H9 (cell line): Measurements from ENCODE around the gene POLA1. TPM values are rescaled to one million over a fixed set of nuclear protein-coding genes. Genes with fewer than 3 reads are reported as not detected.

Experiments
- DNase-seq: peaks from one replicate; pipeline ENCODE4 v3.0.0-alpha.2; 2017
- H2AFZ ChIP-seq: one replicate; pipeline ENCODE4 v1.6.1; 2013; ENCODE audit warnings: mild to moderate bottlenecking, low read length, control low read depth, moderate library complexity
- H2AK5ac ChIP-seq: 2 replicates; pipeline ENCODE4 v1.6.1; 2013; ENCODE audit warnings: low read length, control low read depth, mixed read lengths; ENCODE audit not compliant: insufficient read length
- H2BK120ac ChIP-seq: one replicate; pipeline ENCODE4 v1.6.1; 2013; ENCODE audit warnings: low read depth, mild to moderate bottlenecking, low read length, control low read depth, inconsistent platforms; ENCODE audit not compliant: poor library complexity, severe bottlenecking
- H2BK12ac ChIP-seq: 2 replicates; pipeline ENCODE4 v1.6.1; 2013; ENCODE audit warnings: low read length, control low read depth, mixed read lengths, low read depth; ENCODE audit not compliant: insufficient read length
- H2BK15ac ChIP-seq: 2 replicates; pipeline ENCODE4 v1.6.1; 2013; ENCODE audit warnings: low read depth, low read length, control low read depth
- H2BK20ac ChIP-seq: one replicate; pipeline ENCODE4 v1.6.1; 2013; ENCODE audit warnings: low read depth, mild to moderate bottlenecking, low read length, control low read depth, inconsistent platforms; ENCODE audit not compliant: poor library complexity, severe bottlenecking
- H2BK5ac ChIP-seq: 2 replicates; pipeline ENCODE4 v1.6.1; 2013; ENCODE audit warnings: low read length, control low read depth, mixed read lengths; ENCODE audit not compliant: insufficient read length
- H3K14ac ChIP-seq: 2 replicates; pipeline ENCODE4 v1.6.1; 2013; ENCODE audit warnings: low read length, control low read depth; ENCODE audit not compliant: insufficient read depth
- H3K18ac ChIP-seq: 2 replicates; pipeline ENCODE4 v1.6.1; 2013; ENCODE audit warnings: low read depth, mild to moderate bottlenecking, mixed read lengths, low read length, control low read depth; ENCODE audit not compliant: insufficient read length
- H3K23ac ChIP-seq: 2 replicates; pipeline ENCODE4 v1.6.1; 2013; ENCODE audit warnings: low read length, control low read depth, mixed read lengths, low read depth; ENCODE audit not compliant: insufficient read length
- H3K23me2 ChIP-seq: 2 replicates; pipeline ENCODE4 v1.6.1; 2013; ENCODE audit warnings: low read depth, mild to moderate bottlenecking, mixed read lengths, low read length, control low read depth; ENCODE audit not compliant: insufficient read length, poor library complexity, severe bottlenecking
- H3K27ac ChIP-seq: 2 replicates; pipeline ENCODE4 v1.5.1; 2013; ENCODE audit warnings: low read length, control low read depth, mixed read lengths, low read depth; ENCODE audit not compliant: insufficient read length
- H3K27me3 ChIP-seq: 2 replicates; pipeline ENCODE4 v1.6.1; 2013; ENCODE audit warnings: low read length, control low read depth, inconsistent platforms; ENCODE audit not compliant: insufficient read depth
- H3K4ac ChIP-seq: 2 replicates; pipeline ENCODE4 v1.6.1; 2013; ENCODE audit warnings: low read depth, mild to moderate bottlenecking, control low read depth, inconsistent platforms, low read length, moderate library complexity
- H3K4me1 ChIP-seq: 2 replicates; pipeline ENCODE4 v1.6.1; 2013; ENCODE audit warnings: low read length, control low read depth, inconsistent platforms; ENCODE audit not compliant: insufficient read depth
- H3K4me2 ChIP-seq: 2 replicates; pipeline ENCODE4 v1.6.1; 2013; ENCODE audit warnings: low read length, control low read depth, mixed read lengths; ENCODE audit not compliant: insufficient read length, insufficient read depth
- H3K56ac ChIP-seq: 2 replicates; pipeline ENCODE4 v1.6.1; 2013; ENCODE audit warnings: low read depth, mild to moderate bottlenecking, mixed read lengths, low read length, control low read depth; ENCODE audit not compliant: insufficient read length
- H3K79me1 ChIP-seq: 2 replicates; pipeline ENCODE4 v1.6.1; 2013; ENCODE audit warnings: low read depth, mild to moderate bottlenecking, moderate library complexity, low read length, control low read depth, inconsistent platforms; ENCODE audit not compliant: insufficient read depth, poor library complexity, severe bottlenecking
- H3K79me2 ChIP-seq: 2 replicates; pipeline ENCODE4 v1.6.1; 2013; ENCODE audit warnings: low read length, control low read depth, inconsistent platforms; ENCODE audit not compliant: insufficient read depth
- H3K9ac ChIP-seq: 2 replicates; pipeline ENCODE4 v1.6.1; 2013; ENCODE audit warnings: low read length, control low read depth, mixed read lengths; ENCODE audit not compliant: insufficient read length; ENCODE audit errors: extremely low read depth
- H3K9me3 ChIP-seq: one replicate; pipeline ENCODE4 v1.6.1; 2013; ENCODE audit warnings: low read depth, low read length, inconsistent platforms; ENCODE audit not compliant: control insufficient read depth
- H3T11ph ChIP-seq: one replicate; pipeline ENCODE4 v1.6.1; 2013; ENCODE audit warnings: mild to moderate bottlenecking, low read length, control low read depth, inconsistent platforms
- H4K20me1 ChIP-seq: one replicate; pipeline ENCODE4 v1.6.1; 2013; ENCODE audit not compliant: control insufficient read depth, insufficient read length, insufficient read depth
- H4K5ac ChIP-seq: 2 replicates; pipeline ENCODE4 v1.6.1; 2013; ENCODE audit warnings: low read depth, mild to moderate bottlenecking, mixed read lengths, low read length, control low read depth; ENCODE audit not compliant: insufficient read length
- H4K8ac ChIP-seq: replicated peaks from 2 replicates; pipeline ENCODE4 v1.6.1; 2013; ENCODE audit warnings: low read length, control low read depth, mixed read lengths, low read depth; ENCODE audit not compliant: insufficient read length
- H4K91ac ChIP-seq: 2 replicates; pipeline ENCODE4 v1.6.1; 2013; ENCODE audit warnings: low read depth, mild to moderate bottlenecking, moderate library complexity, mixed read lengths, low read length, control low read depth; ENCODE audit not compliant: insufficient read length
- H3K27ac Mint-ChIP-seq, 3 experiments: 2 replicates in 2 of 3; 3 replicates in 1 of 3; pipeline ENCODE4 v1.8.0; 2020 to 2021; ENCODE audit warnings: mixed read lengths in 3 of 3, mild to moderate bottlenecking in 1 of 3, moderate library complexity in 1 of 3
- H3K27me3 Mint-ChIP-seq: 2 replicates; pipeline ENCODE4 v1.8.0; 2021; ENCODE audit warnings: low read depth, mild to moderate bottlenecking, moderate library complexity, mixed read lengths
- H3K36me3 Mint-ChIP-seq, 3 experiments: 2 replicates in 2 of 3; 3 replicates in 1 of 3; pipeline ENCODE4 v1.8.0; 2020 to 2021; ENCODE audit warnings: low read depth in 3 of 3, mixed read lengths in 3 of 3; ENCODE audit not compliant: insufficient read depth in 1 of 3
- H3K4me1 Mint-ChIP-seq, 2 experiments: 2 replicates each; pipeline ENCODE4 v1.8.0; 2020; ENCODE audit warnings: mixed read lengths in 2 of 2
- H3K4me3 Mint-ChIP-seq, 2 experiments: 2 replicates in 1 of 2; 3 replicates in 1 of 2; pipeline ENCODE4 v1.8.0; 2020 to 2021; ENCODE audit warnings: mild to moderate bottlenecking in 2 of 2, mixed read lengths in 2 of 2, moderate library complexity in 1 of 2
- H3K9me3 Mint-ChIP-seq, 2 experiments: 2 replicates in 1 of 2; 3 replicates in 1 of 2; pipeline ENCODE4 v1.8.0; 2020; ENCODE audit warnings: mild to moderate bottlenecking in 2 of 2, mixed read lengths in 2 of 2, moderate library complexity in 1 of 2
- WGBS: extraction: QIAGEN DNeasy Blood & Tissue Kit; methylation state at CpG from one replicate; pipeline ENCODE4 v1.1.7; 2013; ENCODE audit warnings: missing lambda C conversion rate, low lambda C conversion rate, mixed read lengths; ENCODE audit not compliant: insufficient read length; ENCODE audit errors: extremely low coverage; 5-methylcytosine and 5-hydroxymethylcytosine counted together
- total RNA-seq: library from RNA; stranded (reverse); gene quantifications from 2 replicates; pipeline ENCODE4 v1.2.1, GENCODE V29; 2021
- TF ChIP-seq, protein P1 (sequence below): fragments of 200-600 bp; sonication (generic); conservative IDR thresholded peaks from 3 replicates; pipeline ENCODE4 v1.8.0; 2021; ENCODE audit warnings: antibody characterized with exemption, mild to moderate bottlenecking

POLA1 gene
- total RNA-seq, 1 experiment from 2014 or later = 60.2 TPM

DNA sequence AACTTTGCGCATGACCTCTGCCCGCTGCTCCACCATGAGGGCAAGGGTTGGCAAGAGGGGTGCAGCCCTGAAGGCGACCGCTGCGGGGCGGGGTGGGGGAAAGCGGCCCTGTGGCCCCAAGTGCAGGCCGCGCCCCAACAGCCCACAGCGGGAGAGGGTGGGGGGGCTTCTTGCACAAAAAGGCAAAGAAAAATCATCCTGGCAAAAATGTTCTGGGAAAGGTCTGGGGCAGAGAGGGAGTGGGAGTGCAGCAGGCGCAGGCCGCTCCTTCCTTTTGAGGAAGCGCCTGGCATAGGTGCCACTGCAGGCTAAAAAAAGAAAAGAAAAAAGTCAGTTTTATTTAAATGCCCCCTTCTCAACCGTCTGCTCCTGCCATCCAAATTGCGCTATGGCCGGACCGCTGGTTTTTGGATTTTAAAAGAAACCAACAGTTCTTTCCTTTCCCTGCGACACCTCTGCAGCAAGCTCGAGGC lies 320.7 kb downstream of the POLA1 start:
- peak overlapping the region in 1 of 2 experiments; percentile 78; a peak in 2 of 5 replicates for H3K4me3 Mint-ChIP-seq
- Histone ChIP-seq H4K20me1 (no peaks in the 10 kb centered on the region), H3K4ac (no peak overlapping the region), H3K27ac (no peak overlapping the region), H3K27me3 (peaks cover 89% of the 10 kb centered on the region), H3K23ac (no peak overlapping the region), H4K91ac (no peak overlapping the region), H3K9me3 (no peaks in the 10 kb centered on the region), H2BK12ac (no peak overlapping the region), H4K5ac (no peak overlapping the region), H2AK5ac (no peak overlapping the region), H2BK15ac (no peak overlapping the region), H3K4me2 (no peak overlapping the region), H2BK20ac (no peak overlapping the region), H4K8ac (no peak overlapping the region), H3K18ac (no peak overlapping the region), H2BK5ac (no peak overlapping the region), H3K23me2 (peaks cover 15% of the 10 kb centered on the region), H3K79me2 (no peaks in the 10 kb centered on the region), H2BK120ac (no peak overlapping the region), H3K14ac (no peak overlapping the region), H2AFZ (no peak overlapping the region), H3K4me1 (no peaks in the 10 kb centered on the region; the same call in 1 of the 2 replicates), H3T11ph (no peak overlapping the region), H3K79me1 (no peaks in the 10 kb centered on the region), H3K56ac (no peak overlapping the region), H3K9ac (no peak overlapping the region)
- no CpG with 5 or more reads among the region's 19 CpGs for WGBS
- H3K36me3 Mint-ChIP-seq = no peaks in the 10 kb centered on the region
- H3K4me1 Mint-ChIP-seq = peaks cover 39 to 82% of the 10 kb centered on the region in 2 experiments
- DNase-seq = no peak
- peaks cover 2 to 4% of the 10 kb centered on the region in 2 experiments; a peak in 3 of 5 replicates for H3K9me3 Mint-ChIP-seq
- peaks cover 98% of the 10 kb centered on the region for H3K27me3 Mint-ChIP-seq
- TF ChIP-seq, protein P1, sequence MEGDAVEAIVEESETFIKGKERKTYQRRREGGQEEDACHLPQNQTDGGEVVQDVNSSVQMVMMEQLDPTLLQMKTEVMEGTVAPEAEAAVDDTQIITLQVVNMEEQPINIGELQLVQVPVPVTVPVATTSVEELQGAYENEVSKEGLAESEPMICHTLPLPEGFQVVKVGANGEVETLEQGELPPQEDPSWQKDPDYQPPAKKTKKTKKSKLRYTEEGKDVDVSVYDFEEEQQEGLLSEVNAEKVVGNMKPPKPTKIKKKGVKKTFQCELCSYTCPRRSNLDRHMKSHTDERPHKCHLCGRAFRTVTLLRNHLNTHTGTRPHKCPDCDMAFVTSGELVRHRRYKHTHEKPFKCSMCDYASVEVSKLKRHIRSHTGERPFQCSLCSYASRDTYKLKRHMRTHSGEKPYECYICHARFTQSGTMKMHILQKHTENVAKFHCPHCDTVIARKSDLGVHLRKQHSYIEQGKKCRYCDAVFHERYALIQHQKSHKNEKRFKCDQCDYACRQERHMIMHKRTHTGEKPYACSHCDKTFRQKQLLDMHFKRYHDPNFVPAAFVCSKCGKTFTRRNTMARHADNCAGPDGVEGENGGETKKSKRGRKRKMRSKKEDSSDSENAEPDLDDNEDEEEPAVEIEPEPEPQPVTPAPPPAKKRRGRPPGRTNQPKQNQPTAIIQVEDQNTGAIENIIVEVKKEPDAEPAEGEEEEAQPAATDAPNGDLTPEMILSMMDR = no peak
- no peak overlapping the region for H3K27ac Mint-ChIP-seq
